Testis (tissue), 2 donors: ENCODE data around the gene TAF5L.

Source experiments
- POLR2A ChIP-seq: fragments of 450-650 bp; IDR thresholded peaks from one replicate; pipeline ENCODE4 v1.6.1; 2017; ENCODE audit warnings: antibody characterized with exemption, mild to moderate bottlenecking, moderate library complexity
- TF ChIP-seq, protein P1 (sequence below), 3 experiments: fragments of 450-650 bp in 2 of 3; fragments of 200-600 bp in 1 of 3; sonication (generic) in 1 of 3; IDR thresholded peaks; one replicate each; pipeline ENCODE4 v1.5.1; 2016 to 2019; ENCODE audit warnings: antibody characterized with exemption in 3 of 3, mild to moderate bottlenecking in 2 of 3, moderate library complexity in 1 of 3

DNA sequence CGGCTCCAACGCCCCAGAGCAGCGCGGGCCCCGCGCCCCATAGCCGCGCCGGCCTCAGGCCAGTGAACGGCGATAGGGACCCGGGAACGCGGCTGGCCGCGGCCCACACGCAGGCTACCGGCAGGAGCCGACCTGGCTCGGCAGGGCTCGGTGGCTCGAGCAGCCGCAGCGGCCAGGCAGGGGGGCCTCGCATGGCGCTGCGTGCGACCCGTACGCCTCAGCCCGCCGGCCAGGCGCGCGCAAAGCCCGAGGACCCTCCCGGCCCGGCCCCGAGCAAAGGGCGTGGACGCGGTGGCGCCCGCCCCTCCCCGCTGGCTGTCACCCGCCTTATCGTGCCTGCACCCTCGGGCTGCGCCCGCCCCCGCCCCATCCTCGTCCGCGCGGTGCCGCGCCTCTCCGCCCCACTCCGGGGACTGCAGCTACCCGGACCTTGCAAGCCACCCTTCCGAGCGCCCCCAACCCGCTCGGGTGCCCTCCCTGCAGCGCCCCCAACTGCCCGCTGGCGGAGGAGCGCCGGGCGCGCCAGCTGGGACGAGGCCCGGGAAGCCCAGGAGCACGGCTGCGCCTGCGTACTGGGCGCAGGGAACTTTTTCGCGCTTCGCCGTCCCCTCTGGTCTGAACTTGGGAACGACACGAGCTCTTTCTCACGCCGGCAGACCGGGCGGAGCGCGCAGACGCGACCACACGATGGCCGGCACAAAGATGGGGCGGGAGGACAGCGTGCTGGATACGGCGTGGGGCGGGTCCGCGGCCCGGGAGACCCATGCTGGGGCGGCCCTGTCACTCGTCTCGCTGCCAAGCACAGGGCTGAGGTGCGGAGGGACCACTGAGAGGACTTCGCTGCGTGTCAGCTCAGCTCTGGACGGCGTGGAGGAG lies 67.2 kb downstream of the TAF5L start, which contains the start of gene ABCB10:
- TF ChIP-seq, protein P1, sequence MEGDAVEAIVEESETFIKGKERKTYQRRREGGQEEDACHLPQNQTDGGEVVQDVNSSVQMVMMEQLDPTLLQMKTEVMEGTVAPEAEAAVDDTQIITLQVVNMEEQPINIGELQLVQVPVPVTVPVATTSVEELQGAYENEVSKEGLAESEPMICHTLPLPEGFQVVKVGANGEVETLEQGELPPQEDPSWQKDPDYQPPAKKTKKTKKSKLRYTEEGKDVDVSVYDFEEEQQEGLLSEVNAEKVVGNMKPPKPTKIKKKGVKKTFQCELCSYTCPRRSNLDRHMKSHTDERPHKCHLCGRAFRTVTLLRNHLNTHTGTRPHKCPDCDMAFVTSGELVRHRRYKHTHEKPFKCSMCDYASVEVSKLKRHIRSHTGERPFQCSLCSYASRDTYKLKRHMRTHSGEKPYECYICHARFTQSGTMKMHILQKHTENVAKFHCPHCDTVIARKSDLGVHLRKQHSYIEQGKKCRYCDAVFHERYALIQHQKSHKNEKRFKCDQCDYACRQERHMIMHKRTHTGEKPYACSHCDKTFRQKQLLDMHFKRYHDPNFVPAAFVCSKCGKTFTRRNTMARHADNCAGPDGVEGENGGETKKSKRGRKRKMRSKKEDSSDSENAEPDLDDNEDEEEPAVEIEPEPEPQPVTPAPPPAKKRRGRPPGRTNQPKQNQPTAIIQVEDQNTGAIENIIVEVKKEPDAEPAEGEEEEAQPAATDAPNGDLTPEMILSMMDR (IDR thresholded peaks at IDR 0.05), result peak; percentile 73 to 82 (median 75)
- TF ChIP-seq POLR2A, result no peak
